ENCODE data around the gene MARCHF9. TPM values are rescaled to one million over a fixed set of nuclear protein-coding genes. Genes with fewer than 3 reads are reported as not detected.

Gene MARCHF9
- total and polyA plus RNA-seq, 2 donors (not counting 1 experiment from before 2014, with no cell fraction given): 81.4 to 128 TPM

DNA sequence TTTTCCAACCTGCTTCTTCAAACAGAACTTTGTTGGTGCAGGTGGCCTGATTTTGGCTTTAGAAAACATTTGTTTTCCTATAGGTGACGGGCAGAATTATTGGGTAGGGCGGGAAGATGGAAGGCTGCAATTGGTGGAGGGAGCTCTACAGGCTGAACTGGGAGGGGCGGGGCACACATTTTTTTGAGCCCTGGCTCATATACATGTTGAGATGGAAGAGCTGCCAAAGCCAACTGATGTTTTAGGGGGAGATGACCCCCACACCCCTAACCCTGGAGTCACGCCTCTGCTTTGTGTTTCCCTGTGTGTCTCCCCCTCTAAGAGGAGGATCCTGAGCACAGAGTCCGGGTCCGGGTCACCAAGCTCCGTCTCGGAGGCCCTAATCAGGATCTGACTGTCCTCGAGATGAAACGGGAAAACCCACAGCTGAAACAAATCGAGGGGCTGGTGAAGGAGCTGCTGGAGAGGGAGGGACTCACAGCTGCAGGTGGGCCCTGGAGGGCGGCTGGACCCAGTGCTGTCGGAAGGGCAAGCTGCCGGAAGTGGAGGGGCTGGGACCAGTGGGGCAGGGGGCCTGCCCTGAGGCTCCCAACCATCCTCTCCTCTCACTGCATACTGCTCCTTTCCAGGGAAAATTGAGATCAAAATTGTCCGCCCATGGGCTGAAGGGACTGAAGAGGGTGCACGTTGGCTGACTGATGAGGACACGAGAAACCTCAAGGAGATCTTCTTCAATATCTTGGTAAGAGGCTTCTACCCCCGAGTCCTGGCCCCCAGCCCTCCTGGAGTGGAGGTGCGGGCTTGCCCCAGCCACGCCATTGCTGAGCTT lies 34.9 kb upstream of the MARCHF9 start:
- Mint-ChIP-seq H3K4me1 (peaks cover 21% of the 10 kb centered on the region), H3K27ac (no peak overlapping the region), H3K27me3 (no peaks in the 10 kb centered on the region), H3K9me3 (ENCODE audit: insufficient read depth) (no peaks in the 10 kb centered on the region), H3K4me3 (no peak overlapping the region)
- TF ChIP-seq EZH2 (IDR thresholded peaks at IDR 0.05; ENCODE audit: borderline replicate concordance, insufficient read depth, low read depth, low read length, poor library complexity, severe bottlenecking): no peak
- TF ChIP-seq CTCF (IDR thresholded peaks at IDR 0.05): no peak
- DNase-seq (no peak), ATAC-seq (ENCODE audit: low read depth) (no peak)
- H3K79me2 ChIP-seq (ENCODE audit: control insufficient read depth, insufficient read depth, low read length): peaks cover 3% of the 10 kb centered on the region
- no peak overlapping the region for H2AFZ ChIP-seq (ENCODE audit: insufficient read depth, low read depth, low read length, poor library complexity, severe bottlenecking)
- no peak overlapping the region for H3K9ac ChIP-seq (ENCODE audit: low read length)
- ChIA-PET POLR2A (interaction anchor here (0.6 kb wide), 1 partner anchor 22 kb away, joined by 3 read pairs; no protein-coding TSS in a partner anchor), CTCF (no interaction called here)
- intact Hi-C loops (cut with micrococcal nuclease): no loop called here
- no peak overlapping the region for H3K4me3 ChIP-seq (ENCODE audit: control extremely low read depth in 1 of 5, extremely low read depth in 1 of 5, insufficient read depth in 1 of 5, low read depth in 2 of 5, low read length in 4 of 5)
- 98% methylated on average over 16 of the region's 20 CpGs for WGBS (ENCODE audit: insufficient coverage)
- H3K9me3 ChIP-seq (ENCODE audit: control extremely low read depth in 1 of 3, control insufficient read depth in 2 of 3, insufficient read depth in 1 of 3, low read length in 2 of 3): no peaks in the 10 kb centered on the region
- no peak overlapping the region for H3K4me2 ChIP-seq (replicated peaks; ENCODE audit: low read depth, low read length, poor library complexity, severe bottlenecking)
- H3K27me3 ChIP-seq (replicated peaks in 1 of 4; ENCODE audit: control extremely low read depth in 1 of 4, control insufficient read depth in 3 of 4, insufficient read depth in 4 of 4, low read length in 3 of 4): no peaks in the 10 kb centered on the region
- H3K36me3 ChIP-seq (replicated peaks in 1 of 2; ENCODE audit: control extremely low read depth in 1 of 2, control insufficient read depth in 1 of 2, extremely low read depth in 1 of 2, insufficient read depth in 2 of 2, low read length in 1 of 2): peaks cover 3 to 58% of the 10 kb centered on the region in 2 experiments
- no peak overlapping the region for H3K27ac ChIP-seq (ENCODE audit: low read length in 2 of 2)
- H4K20me1 ChIP-seq (ENCODE audit: control insufficient read depth, insufficient read depth, low read length, poor library complexity, severe bottlenecking): peaks cover 29% of the 10 kb centered on the region
- peaks cover 17 to 21% of the 10 kb centered on the region in 2 donors for H3K4me1 ChIP-seq (ENCODE audit: control insufficient read depth in 2 of 2, insufficient read depth in 2 of 2, low read length in 2 of 2)
